IMR-90 (cell line): Measurements from ENCODE around the gene FGF5. TPM values are rescaled to one million over a fixed set of nuclear protein-coding genes. Genes with fewer than 3 reads are reported as not detected.

Experiments used
- ATAC-seq: fragments of 200-7000 bp; cut with Tn5 transposase; 2 replicates; pipeline ENCODE4 v1.9.1; 2020; ENCODE audit warnings: low read depth, mild to moderate bottlenecking, moderate library complexity
- BruUV-seq: library from RNA; stranded (reverse); fragments of 400-500 nt; replicated peaks from 2 replicates; lab custom pipeline; 2021; lab: Mats Ljungman, UMichigan
- CTCF ChIA-PET: fragments of 300-600 bp; formaldehyde crosslinking; extraction: SDS; loops from one replicate; lab custom pipeline; 2021; ENCODE audit warnings: antibody characterized with exemption; lab: Yijun Ruan, JAX
- POLR2A ChIA-PET: fragments of 300-600 bp; sonication (Branson Sonifier 250); formaldehyde crosslinking; loops from one replicate; lab custom pipeline; 2022; ENCODE audit warnings: antibody characterized with exemption; ENCODE audit not compliant: unreplicated experiment; lab: Charles Lee
- DNase-seq: peaks from one replicate; pipeline ENCODE4 v3.0.0; 2013
- H2AFZ ChIP-seq: replicated peaks from 2 replicates; pipeline ENCODE3; 2013; ENCODE audit warnings: low read length, mild to moderate bottlenecking; ENCODE audit not compliant: poor library complexity
- H2AK5ac ChIP-seq: 2 replicates; pipeline ENCODE4 v1.6.1; 2013; ENCODE audit warnings: low read depth, low read length, inconsistent platforms
- H2AK9ac ChIP-seq: replicated peaks from 2 replicates; pipeline ENCODE3; 2013; ENCODE audit warnings: mild to moderate bottlenecking, low read depth, low read length, moderate library complexity; ENCODE audit not compliant: poor library complexity
- H2BK120ac ChIP-seq: 2 replicates; pipeline ENCODE4 v1.6.1; 2013; ENCODE audit warnings: low read depth, low read length, inconsistent platforms
- H2BK15ac ChIP-seq: 3 replicates; pipeline ENCODE4 v1.6.1; 2013; ENCODE audit warnings: low read depth, low read length, inconsistent platforms
- H2BK20ac ChIP-seq: 2 replicates; pipeline ENCODE4 v1.6.1; 2013; ENCODE audit warnings: low read depth, mild to moderate bottlenecking, inconsistent platforms, low read length, moderate library complexity
- H2BK5ac ChIP-seq: 2 replicates; pipeline ENCODE4 v1.6.1; 2013; ENCODE audit warnings: mild to moderate bottlenecking, low read depth, low read length, inconsistent platforms; ENCODE audit not compliant: poor library complexity, severe bottlenecking
- H3K14ac ChIP-seq: replicated peaks from 2 replicates; pipeline ENCODE4 v1.6.1; 2013; ENCODE audit warnings: low read depth, low read length, inconsistent platforms
- H3K18ac ChIP-seq: 2 replicates; pipeline ENCODE4 v1.6.1; 2013; ENCODE audit warnings: low read depth, low read length, control low read depth
- H3K23ac ChIP-seq: 2 replicates; pipeline ENCODE4 v1.6.1; 2013; ENCODE audit warnings: low read depth, low read length, inconsistent platforms
- H3K27ac ChIP-seq: 2 replicates; pipeline ENCODE4 v1.5.1; 2013; ENCODE audit warnings: mild to moderate bottlenecking, control low read depth, low read length; ENCODE audit not compliant: insufficient read depth
- H3K27me3 ChIP-seq: 2 replicates; pipeline ENCODE4 v1.6.1; 2013; ENCODE audit warnings: low read length; ENCODE audit not compliant: control insufficient read depth, insufficient read depth
- H3K36me3 ChIP-seq: 2 replicates; pipeline ENCODE4 v1.6.1; 2013; ENCODE audit warnings: low read length, mixed read lengths; ENCODE audit not compliant: control insufficient read depth, insufficient read depth
- H3K4ac ChIP-seq: 2 replicates; pipeline ENCODE4 v1.6.1; 2013; ENCODE audit warnings: low read depth, low read length, inconsistent platforms
- H3K4me1 ChIP-seq: 2 replicates; pipeline ENCODE4 v1.6.1; 2013; ENCODE audit warnings: low read length, mixed read lengths; ENCODE audit not compliant: control insufficient read depth, insufficient read depth
- H3K4me2 ChIP-seq: 2 replicates; pipeline ENCODE4 v1.6.1; 2013; ENCODE audit warnings: low read depth, mild to moderate bottlenecking, control low read depth, low read length, moderate library complexity
- H3K4me3 ChIP-seq: 2 replicates; pipeline ENCODE4 v1.5.1; 2013; ENCODE audit warnings: low read depth, mild to moderate bottlenecking, control low read depth, low read length, moderate library complexity; ENCODE audit not compliant: insufficient read depth
- H3K56ac ChIP-seq: 2 replicates; pipeline ENCODE4 v1.6.1; 2013; ENCODE audit warnings: low read length, inconsistent platforms; ENCODE audit not compliant: insufficient read depth; ENCODE audit errors: extremely low read depth
- H3K79me1 ChIP-seq, 2 experiments: 2 replicates each; pipeline ENCODE4 v1.6.1; 2013; ENCODE audit warnings: low read length in 2 of 2, inconsistent platforms in 1 of 2, low read depth in 1 of 2
- H3K9ac ChIP-seq: 2 replicates; pipeline ENCODE4 v1.6.1; 2013; ENCODE audit warnings: low read depth, low read length, control low read depth
- H3K9me1 ChIP-seq: 2 replicates; pipeline ENCODE4 v1.6.1; 2013; ENCODE audit warnings: low read length, inconsistent platforms; ENCODE audit not compliant: insufficient read depth
- H3K9me3 ChIP-seq: 2 replicates; pipeline ENCODE4 v1.6.1; 2013; ENCODE audit warnings: low read length; ENCODE audit not compliant: control insufficient read depth, insufficient read depth
- H4K20me1 ChIP-seq: 2 replicates; pipeline ENCODE4 v1.6.1; 2013; ENCODE audit warnings: low read length, inconsistent platforms; ENCODE audit not compliant: insufficient read depth
- H4K5ac ChIP-seq: 2 replicates; pipeline ENCODE4 v1.6.1; 2013; ENCODE audit warnings: mild to moderate bottlenecking, low read depth, low read length, control low read depth
- H4K8ac ChIP-seq, 2 experiments: 2 replicates each; pipeline ENCODE4 v1.6.1; 2013; ENCODE audit warnings: low read depth in 2 of 2, low read length in 2 of 2, control low read depth in 1 of 2, inconsistent platforms in 1 of 2
- H4K91ac ChIP-seq: 2 replicates; pipeline ENCODE4 v1.6.1; 2013; ENCODE audit warnings: low read depth, low read length, inconsistent platforms; ENCODE audit not compliant: insufficient read depth
- RFX5 ChIP-seq: IDR thresholded peaks from 2 replicates; pipeline ENCODE4 v1.8.0; 2012; ENCODE audit warnings: low read depth, mild to moderate bottlenecking, low read length, moderate library complexity
- WGBS, 2 experiments: methylation state at CpG; one replicate each; pipeline versions ENCODE4 v1.1.5 to v1.1.7; 2013; ENCODE audit warnings: missing lambda C conversion rate in 2 of 2; ENCODE audit not compliant: insufficient read length in 1 of 2; ENCODE audit errors: extremely low coverage in 2 of 2; 5-methylcytosine and 5-hydroxymethylcytosine counted together
- dilution Hi-C: fragments of 300-500 bp; cut with HindIII; formaldehyde crosslinking; loops from one replicate; pipeline ENCODE4 v1.14.3; 2018; ENCODE audit warnings: low sequenced_read_pairs; ENCODE audit not compliant: unreplicated experiment
- in situ Hi-C: fragments of 300-500 bp; cut with MboI; formaldehyde crosslinking; loops from 3 replicates; pipeline ENCODE4 v1.14.3; 2019; ENCODE audit warnings: low sequenced_read_pairs, inconsistent platforms, mixed read lengths
- intact Hi-C: fragments of 100-400 bp; cut with micrococcal nuclease; formaldehyde crosslinking; loops from 2 replicates; pipeline ENCODE4 v1.10.0; 2022
- polyA plus RNA-seq, 3 experiments: library from polyadenylated mRNA; depleted of rRNA; stranded (reverse); fragments of >200 nt; gene quantifications; 2 replicates each; pipeline ENCODE4 v1.2.3, GENCODE V29; 2012; ENCODE audit warnings: low replicate concordance in 1 of 3
- total RNA-seq: library from RNA; depleted of rRNA; stranded (reverse); fragments of >200 nt; gene quantifications from 2 replicates; pipeline ENCODE4 v1.2.3, GENCODE V29; 2012

The FGF5 gene
- total and polyA plus RNA-seq, 2 of the 4 experiments (the other 2 are of a cell fraction), result 18.6 to 42.1 TPM

- Histone ChIP-seq H3K18ac (no peak overlapping the region), H3K9me1 (peaks cover 4% of the 10 kb centered on the region)
- POLR2A ChIA-PET, result no interaction called here
These were observed 27.7 kb downstream of the FGF5 start for GRCh38 chr4:80294206-80294605.

More at GRCh38 chr4:80294206-80294605, 27.7 kb downstream of the FGF5 start:
- Histone ChIP-seq H3K9ac (no peak overlapping the region), H3K27ac (no peak overlapping the region), H2BK120ac (no peak overlapping the region), H3K4me1 (peaks cover 10% of the 10 kb centered on the region), H3K4me2 (no peak overlapping the region), H2AK9ac (no peak overlapping the region), H4K8ac (peak overlapping the region in 1 of 2 experiments; percentile 18; a peak in 1 of 4 replicates), H3K27me3 (no peaks in the 10 kb centered on the region), H3K36me3 (peaks cover 2% of the 10 kb centered on the region), H3K4ac (no peak overlapping the region), H3K79me1 (peaks cover 7 to 42% of the 10 kb centered on the region in 2 experiments; a peak in 3 of 4 replicates), H2AK5ac (no peak overlapping the region), H3K23ac (peak overlapping the region; percentile 68; the same call in 1 of the 2 replicates), H2AFZ (no peak overlapping the region), H4K20me1 (peaks cover 10% of the 10 kb centered on the region; the same call in 1 of the 2 replicates), H2BK20ac (peak overlapping the region; percentile 63), H2BK15ac (no peak overlapping the region), H4K91ac (no peak overlapping the region), H3K4me3 (no peak overlapping the region), H2BK5ac (peak overlapping the region; percentile 53), H3K9me3 (no peaks in the 10 kb centered on the region), H3K56ac (no peak overlapping the region), H3K14ac (peak overlapping the region; percentile 80; the same call in 1 of the 2 replicates), H4K5ac (no peak overlapping the region)
- CTCF ChIA-PET, result interaction anchor here (0.6 to 1.5 kb wide), 2 partner anchors 24 to 27 kb away, joined by 3 read pairs; partner anchors contain the start of gene FGF5
- BruUV-seq, result no TSS peak
- dilution Hi-C loops, result no loop called here
- no peak for TF ChIP-seq RFX5
- no CpG with 5 or more reads among the region's 2 CpGs for WGBS, 2 experiments
- in situ Hi-C loops, result no loop called here
- DNase-seq, result no peak
- intact Hi-C loops, result no loop called here
- ATAC-seq, result peak; percentile 5; the same call in 1 of the 2 replicates
